ENCODE measurements around the gene C22orf23. TPM values are rescaled to one million over a fixed set of nuclear protein-coding genes. Genes with fewer than 3 reads are reported as not detected.

C22orf23 gene
- total and polyA plus RNA-seq, 2 experiments from 2014 or later = 0.80 to 2.5 TPM

DNA sequence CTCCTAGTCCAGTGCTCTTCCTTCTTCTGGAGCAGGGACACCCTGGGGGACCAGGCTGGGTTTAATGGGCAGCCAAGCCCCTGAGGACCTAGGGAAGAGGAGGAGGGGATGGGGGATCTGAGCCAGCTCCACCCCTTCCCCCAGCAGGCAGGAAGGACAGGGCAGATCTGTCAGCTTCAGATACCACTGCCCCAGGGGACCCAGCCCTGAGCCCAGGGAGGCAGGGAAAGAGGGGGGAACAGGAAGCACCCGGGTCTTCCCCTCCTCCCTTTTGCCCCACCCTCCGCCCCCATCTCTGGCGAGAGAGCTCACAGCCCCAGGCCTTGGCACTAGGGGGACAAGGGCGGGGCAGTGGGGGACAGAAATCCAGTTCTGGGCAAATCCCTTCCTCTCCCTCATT, 42.7 kb upstream of the C22orf23 start:
- DNase-seq (ENCODE audit: low read depth in 1 of 2, low spot score in 1 of 2) = no peak
- H3K9me3 ChIP-seq (ENCODE audit: low read depth) = no peaks in the 10 kb centered on the region
- H3K27me3 ChIP-seq = no peaks in the 10 kb centered on the region
- no peak overlapping the region for H3K27ac ChIP-seq
- no peak overlapping the region for H3K4me3 ChIP-seq
- no peak for TF ChIP-seq CTCF (IDR thresholded peaks at IDR 0.05; ENCODE audit: low read depth, low read length)
- peaks cover 14% of the 10 kb centered on the region for H3K4me1 ChIP-seq (ENCODE audit: low read depth)
- H3K36me3 ChIP-seq = no peaks in the 10 kb centered on the region

DNA sequence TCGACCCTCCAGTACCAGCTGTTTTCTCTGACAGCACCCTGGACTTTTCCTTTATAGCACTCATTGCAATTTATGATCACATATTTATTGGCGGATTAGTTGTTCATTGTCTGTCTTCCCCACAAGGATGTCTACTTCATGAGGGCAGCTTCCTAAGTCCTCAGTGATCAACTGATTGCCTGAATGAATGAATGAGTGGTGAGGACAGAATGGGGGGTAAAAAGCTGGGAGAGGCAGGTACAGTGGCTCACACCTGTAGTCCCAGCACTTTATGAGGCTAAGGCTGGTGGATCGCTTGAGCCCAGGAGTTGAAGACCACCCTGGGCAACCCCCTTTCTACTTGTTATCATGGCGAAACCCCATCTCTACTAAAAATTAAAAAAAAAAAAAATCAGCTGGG, 42.1 kb upstream of the C22orf23 start:
- Histone ChIP-seq H3K36me3 (no peaks in the 10 kb centered on the region), H3K4me1 (ENCODE audit: low read depth) (peaks cover 10% of the 10 kb centered on the region), H3K27ac (no peak overlapping the region), H3K27me3 (no peaks in the 10 kb centered on the region), H3K4me3 (no peak overlapping the region), H3K9me3 (ENCODE audit: low read depth) (no peaks in the 10 kb centered on the region)
- no peak for TF ChIP-seq CTCF (IDR thresholded peaks at IDR 0.05; ENCODE audit: low read depth, low read length)
- DNase-seq (ENCODE audit: low read depth in 1 of 2, low spot score in 1 of 2) = no peak

DNA sequence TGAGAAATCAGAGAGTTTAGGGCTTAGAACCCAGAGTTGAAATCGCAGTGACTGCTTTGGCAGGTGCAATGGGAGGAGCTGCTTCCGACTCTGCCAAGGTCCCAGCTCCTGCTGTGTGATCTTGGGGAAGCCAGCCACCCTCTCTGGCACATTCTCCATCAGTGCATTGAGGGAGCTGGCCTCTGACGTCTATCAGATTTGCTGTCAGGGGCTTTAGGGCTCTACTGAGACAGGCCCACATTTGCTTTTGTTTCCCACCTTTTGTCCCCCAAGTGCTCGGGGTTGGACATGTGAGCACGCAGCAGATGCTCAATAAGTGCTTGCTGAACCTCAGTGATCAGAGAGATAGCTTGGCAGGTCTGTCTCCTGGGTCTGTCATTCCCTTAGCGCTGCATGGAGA, 41.6 kb upstream of the C22orf23 start:
- Histone ChIP-seq H3K36me3 (no peaks in the 10 kb centered on the region), H3K4me3 (no peak overlapping the region), H3K9me3 (ENCODE audit: low read depth) (no peaks in the 10 kb centered on the region), H3K27me3 (no peaks in the 10 kb centered on the region), H3K4me1 (ENCODE audit: low read depth) (peaks cover 5% of the 10 kb centered on the region), H3K27ac (no peak overlapping the region)
- no peak for DNase-seq (ENCODE audit: low read depth in 1 of 2, low spot score in 1 of 2)
- TF ChIP-seq CTCF (IDR thresholded peaks at IDR 0.05; ENCODE audit: low read depth, low read length) = no peak

- Histone ChIP-seq H3K9me3 (ENCODE audit: low read depth) (no peaks in the 10 kb centered on the region), H3K36me3 (no peaks in the 10 kb centered on the region), H3K27me3 (no peaks in the 10 kb centered on the region), H3K27ac (no peak overlapping the region), H3K4me1 (ENCODE audit: low read depth) (peaks cover 5% of the 10 kb centered on the region), H3K4me3 (no peak overlapping the region)
- TF ChIP-seq CTCF (IDR thresholded peaks at IDR 0.05; ENCODE audit: low read depth, low read length) = no peak
- DNase-seq (ENCODE audit: low read depth in 1 of 2, low spot score in 1 of 2) = no peak
Measured at GRCh38 chr22:37994049-37994448, 40.6 kb upstream of the C22orf23 start.

DNA sequence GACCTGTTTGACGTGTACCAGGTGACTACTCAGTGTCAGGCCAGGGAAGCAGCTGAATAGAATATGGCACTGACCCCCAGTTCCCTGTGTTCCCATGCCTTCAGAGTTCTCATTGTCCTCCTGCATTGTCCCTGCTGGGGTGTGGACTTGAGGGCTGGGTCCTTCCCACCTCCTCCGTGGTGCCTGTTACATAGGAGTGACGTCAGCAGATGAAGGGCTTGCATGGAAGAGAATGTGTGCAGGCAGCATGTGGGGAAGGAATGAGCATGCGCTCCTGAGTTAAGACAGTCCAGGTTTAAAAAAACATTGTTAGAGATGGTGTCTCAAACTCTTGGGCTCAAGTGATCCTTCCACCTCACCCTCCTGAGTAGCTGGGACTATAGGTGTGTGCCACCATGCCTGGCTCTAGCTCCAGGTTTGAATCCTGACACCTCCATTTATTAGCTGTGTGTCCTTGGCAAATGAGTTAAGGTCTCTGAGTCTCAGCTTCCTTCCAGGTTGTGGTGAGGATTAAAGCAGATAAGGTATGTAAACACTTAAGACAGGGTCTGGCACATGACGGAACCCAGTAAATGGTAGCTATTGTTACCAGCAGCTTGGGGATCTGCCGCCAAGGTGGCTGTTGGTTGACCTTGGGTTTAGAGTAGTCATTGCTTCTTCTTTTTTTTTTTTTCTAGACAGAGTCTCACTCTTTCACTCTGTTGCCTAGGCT, 38.5 kb upstream of the C22orf23 start:
- no peak for DNase-seq (ENCODE audit: low read depth in 1 of 2, low spot score in 1 of 2)
- H3K36me3 ChIP-seq = no peaks in the 10 kb centered on the region
- no peaks in the 10 kb centered on the region for H3K4me1 ChIP-seq (ENCODE audit: low read depth)
- no peaks in the 10 kb centered on the region for H3K27me3 ChIP-seq
- H3K27ac ChIP-seq = no peak overlapping the region
- TF ChIP-seq CTCF (IDR thresholded peaks at IDR 0.05; ENCODE audit: low read depth, low read length) = no peak
- H3K9me3 ChIP-seq (ENCODE audit: low read depth) = no peaks in the 10 kb centered on the region
- no peak overlapping the region for H3K4me3 ChIP-seq

Measured in cardiac muscle cell (in vitro differentiated cells and primary cell).